Measurements from ENCODE around the gene NUAK2. TPM values are rescaled to one million over a fixed set of nuclear protein-coding genes. Genes with fewer than 3 reads are reported as not detected.
A peak's percentile ranks its signal among the peaks of the same experiment; 100 is the strongest.
"Not testable (repeated sequence)": the region's sequence is repeated elsewhere in the genome, so short reads cannot be mapped to it uniquely, and the experiment has no call there.

The NUAK2 gene
- 1.7 TPM for total RNA-seq

DNA sequence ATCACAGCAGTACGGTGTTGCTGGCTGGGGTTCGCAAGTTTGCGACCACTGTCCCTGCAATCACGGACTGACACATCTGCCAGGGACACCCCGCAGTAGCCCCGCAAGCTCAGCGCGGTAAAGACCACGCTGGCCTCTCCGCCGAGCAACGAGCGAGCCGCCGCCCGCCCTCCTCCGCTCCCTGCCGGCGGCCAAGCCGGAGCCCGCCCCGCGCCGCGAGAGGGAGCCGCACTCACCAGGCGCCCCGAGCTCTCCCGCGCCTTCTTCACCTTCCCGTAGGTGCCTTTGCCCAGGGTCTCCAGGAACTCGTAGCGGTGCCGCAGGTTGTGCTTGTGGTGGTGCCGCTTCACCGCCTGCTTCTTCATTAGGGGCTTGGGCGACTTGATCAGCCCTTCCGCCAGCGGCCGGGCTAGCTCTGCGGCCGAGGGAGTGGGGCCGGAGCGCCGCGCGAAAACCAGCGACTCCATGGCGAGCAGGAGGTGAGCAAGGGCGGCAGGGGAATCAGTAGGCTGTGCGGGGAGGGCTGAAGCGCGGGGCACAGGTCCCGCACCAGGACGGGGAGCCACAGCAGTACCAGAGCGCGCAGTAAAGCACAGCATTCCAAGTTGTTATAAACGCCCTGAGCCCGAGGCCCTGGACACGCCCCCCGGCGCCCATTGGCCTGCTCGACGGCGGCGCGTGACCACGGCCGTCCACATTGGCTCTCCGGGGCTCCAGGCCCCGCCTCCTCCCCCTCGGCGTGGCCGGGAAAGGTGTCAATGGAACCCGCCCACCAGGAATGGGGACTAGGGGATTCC lies at the start of gene NUAK2:
NUAK2 (minus strand) TSS at position 584 of the 797 bp plus-strand sequence; CDS start at position 467, 117 bp downstream.
- peak; percentile 84 for ATAC-seq
- peak; percentile 97 for DNase-seq (ENCODE audit: low spot score)

DNA sequence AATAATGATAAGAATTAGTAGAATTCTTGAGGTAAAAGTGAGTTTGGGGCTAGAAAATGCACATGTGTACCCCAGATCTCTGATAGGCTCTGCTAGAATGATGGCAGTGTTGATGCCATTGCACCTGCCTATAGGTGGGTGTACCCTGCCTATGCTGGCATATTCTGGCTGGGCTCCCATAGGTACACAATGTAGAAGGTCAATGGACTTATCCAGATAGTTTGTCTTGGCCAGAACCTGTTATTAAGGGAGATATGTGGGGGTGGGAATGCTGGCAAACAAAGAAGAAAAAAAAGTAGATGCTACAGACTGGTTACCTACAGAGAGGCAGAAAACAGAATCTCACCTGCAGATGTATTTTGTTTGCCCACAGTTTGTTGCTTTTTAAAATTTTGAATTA lies 49.2 kb upstream of the NUAK2 start:
- peak; percentile 55 for ATAC-seq
- no peak for DNase-seq (ENCODE audit: low spot score)

DNA sequence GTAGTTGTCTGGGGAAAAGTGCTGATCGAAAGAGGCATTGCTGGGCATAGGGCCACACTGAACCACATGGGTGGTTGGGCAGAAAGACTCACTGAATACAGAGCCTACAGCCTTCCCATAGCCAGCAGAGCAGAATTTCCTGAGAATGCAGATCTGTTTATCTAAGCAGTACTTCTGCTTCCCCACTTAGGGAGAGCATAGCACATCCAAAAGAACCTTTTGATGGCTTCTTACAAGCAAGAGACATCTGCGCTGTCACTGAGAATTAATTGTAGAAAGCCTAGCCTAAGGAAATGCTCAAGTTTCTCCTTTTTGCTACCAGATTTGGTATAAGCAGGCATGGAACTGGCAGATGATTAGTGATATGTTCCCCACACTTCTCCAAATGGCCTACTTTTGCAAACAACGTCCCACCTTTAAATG lies 48.2 kb upstream of the NUAK2 start:
- ATAC-seq (peak; percentile 53), DNase-seq (ENCODE audit: low spot score) (no peak)

DNA sequence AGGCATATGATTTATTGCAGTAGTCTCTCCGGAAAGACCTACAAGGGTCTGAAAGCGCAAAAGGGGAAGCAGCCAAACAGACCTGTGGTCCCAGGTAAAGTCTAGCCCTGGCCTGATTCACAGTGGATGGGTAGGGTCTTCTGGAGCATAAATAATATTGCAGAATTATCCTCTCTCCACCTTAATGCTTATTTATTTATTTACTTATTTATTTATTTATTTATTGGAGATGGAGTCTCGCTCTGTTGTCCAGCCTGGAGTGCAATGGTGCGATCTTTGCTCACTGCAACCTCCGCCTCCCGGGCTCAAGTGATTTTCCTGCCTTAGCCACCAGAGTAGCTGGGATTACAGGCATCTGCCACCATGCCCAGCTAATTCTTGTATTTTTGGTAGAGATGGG lies 46.9 kb upstream of the NUAK2 start:
- no peak for ATAC-seq
- DNase-seq (ENCODE audit: low spot score): no peak

DNA sequence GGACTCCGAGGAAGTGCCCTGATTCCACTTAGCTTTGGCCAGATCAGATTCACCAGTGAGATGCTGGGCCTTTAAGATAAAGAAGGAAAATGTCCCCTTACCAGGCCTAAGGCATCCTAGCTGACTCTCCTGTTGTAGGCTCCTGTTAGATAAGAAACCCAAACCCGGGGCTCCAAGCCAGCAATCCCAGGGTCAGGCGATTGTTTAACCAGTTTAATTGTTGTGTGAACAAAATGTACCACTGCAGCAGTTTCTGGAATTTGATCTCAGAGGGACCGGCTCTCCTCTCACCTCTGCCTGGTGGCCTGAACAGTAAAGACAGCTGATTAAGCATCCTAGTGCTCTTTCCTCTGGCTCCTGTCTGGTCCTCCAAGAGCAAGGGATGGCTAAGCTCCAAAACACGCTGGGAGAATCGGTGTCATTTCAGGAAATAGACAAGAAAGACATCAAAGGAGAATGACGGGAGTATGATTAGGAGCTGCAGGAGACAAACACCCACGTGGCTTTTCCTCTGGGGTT lies 44.5 kb upstream of the NUAK2 start:
- ATAC-seq: peak; percentile 43
- DNase-seq (ENCODE audit: low spot score): no peak

DNA sequence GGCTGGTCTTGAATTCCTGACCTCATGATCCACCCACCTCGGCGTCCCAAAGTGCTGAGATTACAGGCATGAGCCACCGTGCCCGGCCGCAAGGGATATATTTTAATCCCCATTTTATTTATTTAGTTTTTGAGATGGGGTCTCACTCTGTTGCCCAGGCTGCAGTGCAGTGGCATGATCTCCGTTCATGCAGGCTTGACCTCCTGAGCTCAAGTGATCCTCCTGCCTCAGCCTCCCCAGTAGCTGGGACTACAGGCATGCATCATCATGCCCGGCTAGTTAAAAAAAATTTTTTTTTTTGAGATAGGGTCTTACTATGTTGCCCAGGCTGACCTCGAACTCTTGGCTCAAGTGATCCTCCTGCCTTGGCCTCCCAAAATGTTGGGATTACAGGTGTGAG lies 43.5 kb upstream of the NUAK2 start:
- not testable (repeated sequence) for ATAC-seq; DNase-seq (ENCODE audit: low spot score)

DNA sequence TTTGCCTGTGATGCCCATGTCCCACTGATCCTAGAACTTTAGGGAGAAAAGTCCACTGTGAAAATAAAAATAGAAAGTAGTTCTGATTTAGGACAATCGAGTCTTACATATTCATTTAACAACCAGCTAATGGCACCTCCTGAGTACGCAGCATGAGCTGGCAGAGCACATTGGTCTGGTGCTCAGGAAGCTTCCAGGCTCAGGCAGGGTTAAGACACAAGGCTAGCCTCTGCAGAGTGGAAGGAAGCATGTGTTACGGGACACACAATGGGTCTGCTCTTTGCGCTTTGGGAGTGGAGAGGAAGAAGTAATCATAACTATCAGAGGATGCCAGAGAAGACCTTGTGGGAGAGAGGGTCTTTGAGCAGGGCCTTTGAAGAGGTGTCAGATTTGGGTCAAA lies 39.3 kb upstream of the NUAK2 start:
- DNase-seq (ENCODE audit: low spot score) (no peak), ATAC-seq (peak; percentile 31)

DNA sequence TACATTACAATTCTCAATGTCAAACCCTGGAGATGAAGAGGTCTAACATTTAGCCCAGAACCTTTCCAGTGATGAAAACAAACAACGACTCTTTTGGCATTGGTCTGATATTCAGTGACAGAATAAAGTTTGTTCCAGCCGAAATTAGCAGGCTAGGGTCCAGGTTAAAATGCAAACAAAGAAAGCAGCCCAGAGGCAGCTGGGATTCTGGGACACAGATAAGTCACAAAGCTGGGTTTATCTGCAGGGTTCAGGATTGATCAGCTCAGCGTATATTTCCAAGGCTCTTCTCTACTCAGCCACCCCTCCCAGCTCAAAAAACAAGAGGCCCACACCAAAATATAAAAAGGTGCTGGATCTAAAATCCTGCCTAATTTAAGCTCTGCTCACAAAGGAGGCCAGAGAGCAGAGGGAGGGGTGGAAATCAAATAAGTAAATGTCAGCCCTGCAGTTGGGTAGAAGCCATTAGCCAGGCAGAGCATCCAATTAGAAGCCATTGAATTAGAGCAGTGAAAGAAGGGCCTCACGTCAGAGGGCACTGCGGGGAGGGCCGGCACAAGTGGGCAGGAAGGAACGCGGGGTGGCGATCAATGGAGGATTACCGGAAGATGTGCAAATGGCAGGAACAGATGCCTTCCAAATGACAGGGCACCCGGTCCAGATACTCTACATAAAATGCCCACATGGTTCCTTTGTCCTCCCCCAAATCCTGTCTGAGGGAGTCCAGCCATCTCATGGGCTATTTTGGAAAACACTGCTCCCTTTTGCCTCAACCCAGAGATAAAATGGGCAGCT lies 38.4 kb upstream of the NUAK2 start:
- ATAC-seq (no peak), DNase-seq (ENCODE audit: low spot score) (no peak)

DNA sequence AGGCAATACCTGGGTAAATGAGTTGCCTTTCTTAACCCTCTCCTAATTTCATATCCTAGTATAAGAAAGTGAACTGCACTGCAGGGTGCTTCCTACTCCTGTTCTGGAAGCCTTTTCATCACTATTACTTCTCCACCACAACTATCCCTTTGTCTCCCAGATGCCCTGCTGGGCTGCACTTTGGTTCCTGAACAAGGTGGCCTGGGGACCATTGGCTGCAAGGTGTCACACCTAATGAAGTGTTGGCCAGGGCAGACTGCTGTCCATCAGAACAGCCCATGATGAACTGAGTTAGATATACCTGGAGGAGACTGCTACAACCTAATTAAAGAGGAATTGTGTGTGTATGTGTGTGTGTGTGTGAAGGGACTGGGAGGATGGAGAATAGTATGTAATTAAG lies 37.0 kb upstream of the NUAK2 start:
- DNase-seq (ENCODE audit: low spot score) (no peak), ATAC-seq (no peak)

DNA sequence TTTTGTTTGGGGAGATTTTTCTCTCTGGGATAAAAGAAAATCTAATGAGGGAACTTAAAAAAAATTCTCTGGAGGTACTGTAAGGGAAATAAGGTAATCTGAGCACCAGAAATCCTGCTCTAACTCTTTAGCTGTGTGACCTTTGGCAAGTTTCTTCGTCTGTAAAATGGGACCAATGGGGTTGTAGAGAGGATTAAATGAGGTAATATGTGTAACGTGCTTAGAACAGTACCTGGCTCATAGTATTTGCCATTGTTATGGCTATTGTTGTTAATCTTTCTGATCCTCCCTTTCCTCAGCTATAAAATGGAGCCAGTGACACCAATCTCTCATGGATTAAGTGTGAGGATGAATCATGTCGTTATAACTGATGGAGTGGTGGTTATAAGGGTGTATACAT lies 36.0 kb upstream of the NUAK2 start:
- DNase-seq (ENCODE audit: low spot score): no peak

DNA sequence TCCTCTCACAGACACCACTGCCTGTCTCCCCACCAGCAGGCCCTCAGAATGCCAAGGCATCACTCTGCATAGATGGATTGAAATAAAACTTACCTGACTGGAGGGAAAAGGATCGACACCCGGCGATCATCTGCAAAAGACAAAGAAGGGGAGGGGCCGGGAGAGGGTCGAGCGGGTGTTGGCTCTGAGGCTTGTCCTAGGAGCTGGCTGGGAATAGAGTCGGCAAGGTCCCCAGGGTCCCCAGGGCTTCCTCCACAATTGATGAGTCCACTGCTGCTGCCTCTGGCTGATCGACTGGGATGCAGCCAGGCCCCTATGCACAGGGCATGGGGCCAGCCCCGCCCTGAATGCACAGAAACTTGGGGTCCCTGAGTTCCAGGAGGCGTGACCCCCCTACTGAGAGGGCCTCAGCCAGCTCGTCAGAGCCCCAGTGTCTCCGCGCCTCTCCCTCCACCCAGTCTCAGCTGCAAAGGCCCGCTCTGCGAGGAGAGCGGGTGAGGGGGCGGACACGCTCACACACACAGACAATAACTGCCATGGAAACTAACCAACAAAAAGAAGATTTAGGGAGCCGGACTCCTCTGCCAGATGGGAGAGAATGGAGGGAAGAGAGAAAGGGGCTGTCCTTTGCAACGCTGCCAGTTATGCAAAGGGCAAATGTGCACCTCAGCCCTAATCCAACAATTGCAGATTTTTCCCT lies 35.0 kb upstream of the NUAK2 start, which contains the start of gene KLHDC8A:
KLHDC8A (minus strand) TSS at position 483 of the 700 bp plus-strand sequence. CDS start 13,318 bp downstream, outside the sequence.
- DNase-seq (ENCODE audit: low spot score) (no peak), ATAC-seq (no peak)

More for the DNA sequence above, 36.0 kb upstream of the NUAK2 start:
- no peak for ATAC-seq

DNA sequence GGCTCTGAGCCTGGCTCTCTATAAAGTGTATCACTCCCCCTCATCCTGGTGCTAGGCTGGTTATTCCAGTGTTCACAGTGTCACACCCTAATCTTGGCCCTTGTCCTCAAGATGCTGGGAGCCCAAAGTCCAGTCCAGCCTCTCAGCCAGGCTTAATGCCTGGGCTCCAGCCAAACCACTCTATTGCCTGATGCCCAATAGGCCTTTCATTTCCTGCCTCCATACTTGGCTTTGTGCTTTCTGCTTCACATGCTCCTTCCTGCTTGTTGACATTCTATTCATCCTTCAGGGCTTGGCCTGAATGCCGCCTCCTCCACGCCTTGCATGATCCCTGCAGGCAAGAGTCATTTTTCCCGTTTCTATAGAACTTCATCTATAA lies 33.5 kb upstream of the NUAK2 start:
- DNase-seq (ENCODE audit: low spot score): no peak

DNA sequence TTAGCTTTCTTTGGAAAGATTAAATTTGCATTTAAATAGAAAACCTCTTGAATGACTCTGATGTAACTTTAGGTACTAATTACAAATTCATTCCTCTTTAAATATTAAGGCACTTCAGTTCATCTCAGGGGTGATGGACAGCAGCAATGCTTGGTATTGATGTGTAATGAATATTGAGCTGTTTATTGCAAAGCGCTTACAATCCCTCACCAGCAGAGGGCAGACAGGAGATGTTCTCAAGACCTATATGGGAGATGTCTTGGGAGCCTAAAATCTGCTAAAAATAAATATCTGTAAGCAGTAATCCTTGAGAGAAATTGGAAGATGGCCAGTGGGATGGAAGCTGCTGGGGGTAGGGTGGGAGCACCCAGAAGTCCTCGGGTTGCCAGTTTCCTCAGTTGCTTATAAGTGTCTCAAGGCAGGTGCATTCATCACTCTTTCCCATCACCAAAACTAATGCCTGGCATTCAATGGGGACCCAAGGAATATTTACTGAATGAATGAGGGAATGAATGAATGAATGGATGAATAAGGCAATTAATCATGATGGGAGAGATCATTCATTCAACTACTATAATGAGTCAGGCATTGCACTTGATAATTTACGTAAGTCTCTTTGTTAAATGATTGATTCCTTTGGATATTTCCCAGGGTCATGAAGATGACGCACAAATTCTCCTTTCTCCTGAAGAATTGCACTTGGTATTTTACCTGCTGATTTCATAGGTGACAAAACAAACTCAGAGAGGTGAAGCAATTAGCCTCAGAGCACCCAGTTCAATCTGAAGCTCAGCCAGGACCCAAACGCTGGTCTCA lies 32.9 kb upstream of the NUAK2 start:
- peak; percentile 52 for DNase-seq (ENCODE audit: low spot score)

More for the DNA sequence above, 33.5 kb upstream of the NUAK2 start:
- no peak for ATAC-seq

DNA sequence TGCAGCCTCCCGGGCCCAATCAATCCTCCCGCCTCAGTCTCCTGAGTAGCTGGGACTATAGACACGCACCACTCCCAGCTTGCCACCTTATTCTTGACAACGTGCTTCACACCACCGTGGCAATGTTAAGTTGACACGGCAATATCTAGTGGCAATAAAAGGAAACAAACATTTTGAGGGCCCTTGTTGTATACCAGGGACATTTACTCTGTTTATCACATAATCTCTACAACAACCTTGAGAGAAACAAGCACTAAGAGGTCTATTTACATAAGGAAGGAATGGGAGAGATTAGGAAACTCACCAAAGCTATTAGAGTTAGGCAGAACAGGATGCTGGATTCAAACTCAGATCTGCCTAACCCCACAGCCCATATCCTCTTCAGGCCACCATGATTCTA lies 32.1 kb upstream of the NUAK2 start:
- DNase-seq (ENCODE audit: low spot score) (no peak), ATAC-seq (no peak)

More for the DNA sequence above, 32.9 kb upstream of the NUAK2 start:
- peak; percentile 90 for ATAC-seq

DNA sequence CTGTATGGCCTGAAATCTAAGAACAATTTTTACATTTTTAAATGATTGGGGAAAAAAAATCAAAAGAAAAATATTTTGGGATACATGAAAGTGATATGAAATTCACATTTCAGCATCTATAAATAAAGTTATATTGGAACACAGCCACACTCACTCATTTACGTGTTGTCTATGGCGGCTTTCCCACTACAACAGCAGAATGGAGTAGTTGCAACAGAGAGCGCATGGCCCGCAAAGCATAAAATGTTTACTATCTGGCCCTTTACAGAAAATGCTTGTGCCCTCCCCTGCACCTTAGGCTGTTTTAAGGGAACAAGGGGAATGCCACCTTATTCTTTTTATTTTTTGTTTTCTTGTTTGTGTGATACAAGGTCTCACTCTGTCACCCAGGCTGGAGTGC lies 31.6 kb upstream of the NUAK2 start:
- ATAC-seq (no peak), DNase-seq (ENCODE audit: low spot score) (no peak)

DNA sequence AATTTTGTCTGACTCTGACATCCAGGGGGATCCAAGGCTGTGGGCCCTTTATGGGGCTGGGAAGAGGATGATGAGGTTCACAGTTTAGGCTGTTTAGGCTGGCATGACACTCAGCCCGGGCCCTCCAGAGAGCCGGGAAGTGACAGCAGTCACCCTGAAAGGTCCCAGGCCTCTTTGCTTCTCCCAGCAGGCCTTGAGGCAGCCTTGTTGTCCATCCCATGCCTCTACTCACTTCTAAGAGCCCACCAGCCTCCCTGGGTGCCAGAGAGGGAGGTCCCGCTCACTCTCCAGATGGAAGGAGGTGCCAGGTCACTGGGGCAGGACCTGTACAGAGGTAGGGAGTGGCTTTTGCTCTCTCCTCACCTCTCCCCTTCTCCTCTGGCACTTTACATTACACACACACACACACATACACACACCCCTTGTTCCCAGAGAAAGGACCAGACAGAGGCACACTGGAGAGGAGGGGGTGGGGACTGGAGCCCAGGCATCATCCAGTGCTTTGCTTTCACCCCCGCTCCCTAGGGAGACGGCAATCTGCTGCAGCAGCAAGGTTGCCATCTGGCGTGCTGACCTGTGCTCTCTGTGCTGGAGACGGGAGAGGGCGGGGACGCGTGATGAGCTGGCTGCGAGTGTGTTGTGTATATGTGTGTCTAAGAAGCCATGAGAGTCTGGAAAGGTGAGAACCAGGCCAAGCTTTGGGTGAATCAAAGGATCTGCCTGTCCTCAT lies 30.6 kb upstream of the NUAK2 start:
- DNase-seq (ENCODE audit: low spot score) (no peak), ATAC-seq (no peak)

DNA sequence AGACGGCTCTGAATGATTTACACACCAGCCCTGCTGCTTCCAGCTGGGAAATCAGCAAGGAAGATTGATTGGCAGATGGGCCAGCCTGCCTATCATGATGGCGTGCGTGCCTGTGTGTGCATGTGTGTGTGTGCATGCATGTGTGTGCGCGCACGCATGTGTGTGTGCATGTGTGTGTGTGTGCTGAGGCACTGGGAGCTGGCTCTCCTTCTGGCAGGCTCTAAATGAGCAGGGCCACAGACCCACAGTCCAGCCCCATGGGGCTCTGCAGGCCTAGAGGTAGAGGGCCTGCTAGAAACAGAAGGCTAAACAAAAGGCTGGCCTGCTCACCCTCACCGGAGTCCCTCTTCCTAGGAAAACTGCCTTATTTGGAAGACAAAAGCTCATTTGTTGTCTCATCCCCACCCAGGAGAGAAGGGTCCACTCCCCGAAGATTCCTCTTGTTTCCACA lies 29.2 kb upstream of the NUAK2 start:
- DNase-seq (ENCODE audit: low spot score): no peak

DNA sequence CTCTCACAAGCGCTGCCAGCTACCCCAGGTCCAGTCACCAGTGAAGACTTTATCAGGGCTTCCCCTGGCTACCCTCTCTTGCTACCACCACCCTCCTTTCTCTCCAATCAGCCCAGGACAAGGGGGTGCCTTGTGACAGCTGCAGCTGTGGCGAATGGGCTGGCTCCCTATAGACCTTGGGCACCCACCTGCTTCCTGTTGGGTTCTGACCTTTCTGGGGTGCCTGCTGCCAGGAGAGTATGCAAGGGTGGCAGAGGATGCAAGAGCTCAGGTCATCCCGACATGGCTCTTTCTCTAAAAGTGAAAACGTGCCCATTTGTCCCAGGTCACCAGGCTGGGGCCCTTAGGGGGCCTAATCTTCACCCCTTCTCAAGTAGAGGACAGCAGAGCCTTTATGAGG lies 28.6 kb upstream of the NUAK2 start:
- ATAC-seq (no peak), DNase-seq (ENCODE audit: low spot score) (no peak)

More for the DNA sequence above, 29.2 kb upstream of the NUAK2 start:
- no peak for ATAC-seq

Measured in left lobe of liver (tissue), 2 donors.